ENCODE results near the gene CCDC69.
"Not testable (repeated sequence)": the region's sequence is repeated elsewhere in the genome, so short reads cannot be mapped to it uniquely, and the experiment has no call there.

Gene CCDC69

GRCh38 chr5:151244206-151244605, 20.3 kb upstream of the CCDC69 start:
- DNase-seq: no peak

DNA sequence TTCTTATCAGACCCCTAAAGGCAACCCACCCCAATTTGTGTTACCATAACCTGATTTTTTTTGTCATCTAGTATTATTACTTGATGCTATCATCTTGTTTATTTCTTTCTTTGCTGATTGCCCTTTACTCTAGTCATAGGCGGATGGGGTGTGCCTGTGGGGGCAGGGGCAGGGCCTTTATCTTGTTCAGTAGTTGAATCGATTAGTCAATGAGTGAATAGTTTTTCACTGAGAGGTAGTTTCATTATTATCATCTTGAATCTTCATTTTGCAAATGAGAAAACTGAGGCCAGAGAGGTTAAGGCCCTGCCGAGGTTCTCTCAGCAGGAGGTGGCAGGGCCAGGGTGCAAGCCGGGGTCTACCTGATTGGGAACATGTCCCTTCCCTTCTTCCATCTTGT, 19.7 kb upstream of the CCDC69 start:
- peak; percentile 53 to 61 for DNase-seq

GRCh38 chr5:151243127-151243526, 19.2 kb upstream of the CCDC69 start:
- DNase-seq: no peak

DNA sequence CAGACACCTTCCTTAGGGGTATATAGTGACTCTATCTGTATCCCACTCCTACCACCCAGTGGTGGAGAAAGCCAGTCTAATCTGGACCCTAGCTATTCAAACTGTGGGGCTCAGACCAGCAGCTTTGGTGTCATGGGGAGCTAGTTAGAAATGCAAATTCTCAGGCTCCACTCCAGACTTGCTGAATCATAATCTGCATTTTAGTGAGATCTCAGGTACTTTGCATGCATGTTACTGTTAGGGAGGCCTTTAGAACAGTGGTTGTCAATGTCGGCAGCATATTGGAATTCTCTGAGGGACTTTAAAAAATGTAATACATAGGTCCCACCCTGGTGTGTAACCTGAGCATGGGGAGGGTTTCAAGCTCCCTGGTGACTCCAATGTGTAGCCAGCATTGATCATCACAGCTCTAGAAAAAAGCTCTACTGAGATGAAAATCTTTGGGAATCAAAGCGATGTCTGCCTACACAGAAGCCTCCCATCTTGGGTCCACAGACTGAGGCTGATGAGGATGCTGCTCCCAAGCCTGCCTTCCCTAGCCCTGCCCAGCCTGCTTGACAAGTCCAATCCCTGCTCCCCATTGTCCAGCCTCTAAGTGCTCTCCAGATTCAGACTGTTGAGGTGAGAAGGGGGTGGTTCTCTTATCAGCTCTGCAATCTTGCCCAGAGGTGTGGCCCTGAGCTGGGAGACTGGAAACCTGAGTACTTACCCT, 17.2 kb upstream of the CCDC69 start:
- DNase-seq: no peak

DNA sequence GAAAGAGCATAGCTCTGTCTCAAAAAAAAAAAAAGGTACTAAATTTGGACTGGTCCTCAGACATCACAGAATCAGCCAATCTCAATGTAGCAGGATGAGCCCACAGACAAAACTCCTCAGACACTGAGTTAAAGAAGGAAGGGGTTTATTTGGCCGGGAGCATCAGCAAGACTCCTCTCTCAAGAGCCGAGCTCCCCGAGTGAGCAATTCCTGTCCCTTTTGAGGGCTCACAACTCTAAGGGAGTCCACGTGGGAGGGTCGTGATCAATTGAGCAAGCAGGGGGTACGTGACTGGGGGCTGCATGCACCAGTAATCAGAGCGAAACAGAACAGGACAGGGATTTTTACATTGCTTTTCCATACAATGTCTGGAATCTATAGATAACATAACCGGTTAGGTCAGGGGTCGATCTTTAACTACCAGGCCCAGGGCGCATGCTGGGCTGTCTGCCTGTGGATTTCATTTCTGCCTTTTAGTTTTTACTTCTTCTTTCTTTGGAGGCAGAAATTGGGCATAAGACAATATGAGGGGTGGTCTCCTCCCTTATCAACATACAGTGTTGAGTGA, 16.5 kb upstream of the CCDC69 start:
- not testable (repeated sequence) for DNase-seq

DNA sequence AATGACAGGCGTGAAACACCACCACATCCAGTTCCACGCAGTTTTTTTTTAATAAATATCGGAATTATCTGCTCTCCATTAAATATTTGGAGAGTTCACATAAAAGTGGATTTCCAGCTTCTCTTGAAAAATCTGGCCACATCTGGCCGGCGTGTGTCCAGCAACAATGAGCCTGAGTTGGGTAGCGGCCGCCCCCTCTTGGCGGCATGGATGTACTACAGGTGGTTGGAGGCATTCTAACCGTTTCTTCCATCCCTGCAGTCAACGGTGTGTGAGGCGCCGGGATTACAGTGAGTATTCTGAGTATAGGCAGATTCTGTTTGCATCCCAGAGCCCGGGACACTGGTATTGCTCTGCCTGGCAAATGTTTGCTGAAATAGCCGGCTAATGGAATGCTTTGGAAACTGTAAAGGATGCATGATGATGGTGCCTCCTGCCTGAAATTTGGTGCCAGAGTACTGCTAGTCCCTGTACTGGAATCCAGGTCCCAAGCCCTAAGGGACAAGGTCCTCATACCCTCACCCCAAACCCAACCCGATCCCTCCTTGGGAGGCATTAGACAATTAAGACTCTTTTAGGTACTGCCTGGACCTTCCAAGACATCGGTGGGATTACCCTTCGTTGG, 15.5 kb upstream of the CCDC69 start:
- DNase-seq: peak; percentile 76 to 80

- peak in 1 of 2 experiments; percentile 35 for DNase-seq
Observed at GRCh38 chr5:151238303-151238741, 14.4 kb upstream of the CCDC69 start.

GRCh38 chr5:151237685-151238084, 13.8 kb upstream of the CCDC69 start:
- DNase-seq: no peak

DNA sequence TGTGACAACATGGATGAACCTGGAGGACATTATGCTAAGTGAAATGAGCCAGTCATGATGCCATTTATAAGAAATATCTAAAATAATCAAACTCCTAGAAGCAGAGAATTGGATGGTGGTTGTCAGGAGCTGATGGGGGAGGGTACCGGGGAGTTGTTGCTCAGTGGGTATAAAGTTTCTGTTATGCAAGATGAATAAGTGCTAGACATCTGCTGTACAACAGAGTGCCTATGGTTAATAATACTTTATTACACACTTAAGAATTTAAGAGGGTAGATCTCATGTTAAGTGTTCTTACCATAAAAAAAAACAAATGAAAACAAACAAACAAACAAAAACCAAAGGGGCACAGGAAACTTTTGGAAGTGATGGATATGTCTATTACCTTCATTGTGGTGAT, 13.0 kb upstream of the CCDC69 start:
- no peak for DNase-seq

DNA sequence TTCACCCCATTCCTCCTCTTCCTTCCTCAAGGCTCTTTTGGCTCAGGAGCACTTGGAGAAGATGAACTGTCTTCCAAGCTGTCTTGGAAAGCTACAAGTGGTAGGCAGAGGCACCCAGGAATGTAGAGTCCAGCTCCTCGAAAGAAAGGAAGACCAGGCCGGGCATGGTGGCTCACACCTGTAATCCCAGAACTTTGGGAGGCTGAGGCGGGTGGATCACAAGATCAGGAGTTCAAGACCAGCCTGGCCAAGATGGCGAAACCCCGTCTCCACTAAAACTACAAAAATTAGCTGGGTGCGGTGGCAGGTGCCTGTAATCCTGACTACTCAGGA, 11.3 kb upstream of the CCDC69 start:
- DNase-seq: not testable (repeated sequence)

GRCh38 chr5:151234476-151235238, 10.8 kb upstream of the CCDC69 start:
- DNase-seq: peak in 1 of 2 experiments; percentile 51

DNA sequence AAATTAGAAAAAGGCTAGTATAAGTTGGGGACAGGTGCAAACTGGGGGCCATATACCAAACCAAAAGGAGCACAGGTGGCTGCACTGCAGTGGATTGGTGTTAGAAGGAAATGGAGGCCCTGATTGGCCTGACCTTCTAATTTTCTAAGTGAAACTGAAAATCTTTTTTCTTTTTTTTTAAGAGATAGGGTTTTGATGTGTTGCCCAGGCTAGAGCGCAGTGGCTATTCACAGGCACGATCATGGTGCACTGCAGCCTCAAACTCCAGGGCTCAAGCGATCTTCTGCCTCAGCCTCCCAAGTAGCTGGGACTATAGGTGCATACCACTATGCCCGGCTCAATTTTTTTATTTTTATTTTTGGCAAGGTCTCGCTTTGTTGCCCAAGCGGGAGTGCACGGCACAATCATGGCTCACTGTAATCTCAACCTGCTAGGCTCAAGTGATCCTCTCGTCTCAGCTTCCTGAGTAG, 9.8 kb upstream of the CCDC69 start:
- DNase-seq: no peak

DNA sequence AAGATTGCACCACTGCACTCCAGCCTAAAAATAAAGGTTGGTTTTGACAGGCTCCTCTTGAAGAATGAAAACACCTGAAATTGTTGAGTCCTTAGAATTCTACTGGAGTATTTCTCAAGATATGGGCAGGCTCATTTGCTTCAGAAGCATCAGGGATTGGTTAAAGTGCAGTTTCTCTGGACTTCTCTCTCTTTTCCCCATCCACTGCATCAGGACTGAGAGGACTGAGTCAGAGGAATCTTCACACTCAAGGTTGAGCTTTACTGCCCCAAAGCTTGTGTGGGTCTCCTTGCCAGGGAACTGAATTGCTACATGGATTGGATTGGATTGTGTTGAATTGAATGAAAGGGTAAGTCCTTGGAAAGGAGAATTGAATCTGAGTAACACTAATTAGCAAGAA, 7.5 kb upstream of the CCDC69 start:
- DNase-seq: no peak

GRCh38 chr5:151230048-151230680, 6.3 kb upstream of the CCDC69 start:
- DNase-seq: no peak

DNA sequence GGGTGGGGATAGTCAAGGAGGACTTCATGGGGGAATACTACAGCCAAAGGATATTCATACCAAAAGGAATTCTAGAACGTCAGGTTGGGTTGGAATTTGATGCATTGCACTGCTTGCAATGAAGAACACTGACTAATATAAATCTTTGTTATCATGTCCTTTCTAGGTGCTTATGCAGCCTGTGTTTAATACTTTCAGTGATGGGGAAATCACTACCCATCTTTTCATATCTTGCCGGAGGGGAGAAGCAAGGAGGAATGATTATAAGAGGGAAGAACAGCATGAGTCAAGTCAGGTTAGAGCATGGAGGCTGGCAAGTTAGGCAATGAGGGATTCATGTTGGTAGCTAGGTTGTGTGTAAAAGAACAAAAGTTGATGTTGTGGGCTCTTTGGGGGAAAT, 5.1 kb upstream of the CCDC69 start:
- no peak for DNase-seq

DNA sequence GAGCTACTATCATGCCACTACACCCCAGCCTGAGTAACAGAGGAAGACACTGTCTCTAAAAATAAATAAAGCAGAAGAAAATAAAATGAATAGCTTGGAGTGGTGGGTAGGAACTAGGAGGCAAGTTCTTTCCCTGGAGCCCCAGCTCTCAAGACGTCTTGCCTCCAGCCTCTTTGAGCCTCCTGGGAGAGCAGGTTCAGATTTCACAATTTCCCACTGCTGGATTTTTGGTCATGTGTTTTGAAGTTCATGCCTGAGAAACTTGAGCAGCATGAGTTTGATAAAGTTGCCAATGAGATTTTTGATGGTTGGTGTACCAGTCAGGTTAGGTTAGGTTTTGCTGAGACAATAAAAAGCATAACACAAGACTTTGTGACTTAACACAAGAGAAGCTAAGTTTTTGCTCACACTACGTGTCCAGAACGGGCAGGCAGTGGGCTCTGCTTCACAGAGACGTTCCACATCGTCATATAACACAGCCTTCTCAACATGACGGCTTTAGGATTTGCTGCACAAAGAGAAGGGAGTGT, 4.1 kb upstream of the CCDC69 start:
- no peak for DNase-seq

DNA sequence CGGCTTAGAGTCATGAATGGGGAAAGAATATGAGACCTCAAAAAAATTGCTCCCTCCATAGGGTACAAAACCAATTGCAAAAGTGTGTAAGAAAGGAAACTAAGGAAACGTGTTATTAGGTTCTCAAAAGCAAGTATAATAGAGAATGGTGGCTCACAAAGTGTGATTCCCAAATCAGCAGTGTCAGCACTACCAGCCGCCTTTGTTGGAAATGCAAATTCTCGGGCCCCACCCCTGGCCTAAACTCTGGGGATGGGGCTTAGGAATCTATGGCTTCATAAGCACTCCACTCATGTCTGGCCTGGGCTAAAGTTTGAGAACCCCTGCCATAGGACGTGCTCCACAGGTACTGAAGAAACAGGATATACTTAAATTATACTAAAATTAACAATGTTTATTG, 1.6 kb upstream of the CCDC69 start:
- no peak for DNase-seq

GRCh38 chr5:151225071-151225470, 1.2 kb upstream of the CCDC69 start:
- no peak for DNase-seq

GRCh38 chr5:151224372-151224771, 480 bp upstream of the CCDC69 start:
- no peak for DNase-seq

- no peak for DNase-seq
Observed at GRCh38 chr5:151222790-151223446, 974 bp downstream of the CCDC69 start.

GRCh38 chr5:151222054-151222789, 1.7 kb downstream of the CCDC69 start:
- DNase-seq: peak in 1 of 2 experiments; percentile 39

All from activated T-cell treated with anti-CD3 and anti-CD28 coated beads, Interleukin-2, amount 50 U/mL, for 48 hours (primary cell).